ENCODE results near the gene TM2D3. TPM values are rescaled to one million over a fixed set of nuclear protein-coding genes. Genes with fewer than 3 reads are reported as not detected.

Gene TM2D3
- total and polyA plus RNA-seq, 4 donors = 22.0 to 44.1 (median 37.9) TPM

- Histone ChIP-seq H3K9ac (ENCODE audit: low read depth in 1 of 2, low read length in 2 of 2) (peak overlapping the region in 1 of 2 donors; percentile 2), H3K27ac (ENCODE audit: low read depth in 1 of 2, low read length in 2 of 2) (peak overlapping the region; percentile 32 to 66), H3K27me3 (ENCODE audit: control insufficient read depth in 4 of 4, insufficient read depth in 4 of 4, low read length in 3 of 4) (no peaks in the 10 kb centered on the region), H3K9me3 (ENCODE audit: control insufficient read depth in 4 of 4, low read length in 3 of 4) (no peaks in the 10 kb centered on the region), H3K36me3 (ENCODE audit: control insufficient read depth in 4 of 4, insufficient read depth in 3 of 4, low read depth in 1 of 4, low read length in 3 of 4) (no peaks in the 10 kb centered on the region), H3K4me3 (ENCODE audit: low read depth in 1 of 3, low read length in 3 of 3) (no peak overlapping the region), H3K4me1 (ENCODE audit: control insufficient read depth in 4 of 4, insufficient read depth in 4 of 4, low read length in 3 of 4) (peaks cover 4 to 39% (median 23%) of the 10 kb centered on the region in 4 donors)
- no peak for DNase-seq (ENCODE audit: low spot score)
- TF ChIP-seq, protein P1, sequence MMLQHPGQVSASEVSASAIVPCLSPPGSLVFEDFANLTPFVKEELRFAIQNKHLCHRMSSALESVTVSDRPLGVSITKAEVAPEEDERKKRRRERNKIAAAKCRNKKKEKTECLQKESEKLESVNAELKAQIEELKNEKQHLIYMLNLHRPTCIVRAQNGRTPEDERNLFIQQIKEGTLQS (IDR thresholded peaks at IDR 0.05) = no peak
- TF ChIP-seq JUND (IDR thresholded peaks at IDR 0.05) (peak in 1 of 2 donors; percentile 18), HNF4A (conservative IDR thresholded peaks at IDR 0.05) (peak in 1 of 2 donors; percentile 32), SP1 (IDR thresholded peaks at IDR 0.05) (peak; percentile 37), RXRA (IDR thresholded peaks at IDR 0.05) (peak; percentile 23 to 63), RAD21 (IDR thresholded peaks at IDR 0.05) (no peak), CTCF (IDR thresholded peaks at IDR 0.05; ENCODE audit: low read depth, low read length, missing input control) (no peak), FOXA2 (IDR thresholded peaks at IDR 0.05) (no peak)
- WGBS = 71% methylated on average over 14 of the region's 14 CpGs
Measured at GRCh38 chr15:101614001-101614585, 38.1 kb downstream of the TM2D3 start.

- peak; percentile 72 for DNase-seq (ENCODE audit: low spot score)
- Histone ChIP-seq H3K36me3 (ENCODE audit: control insufficient read depth in 4 of 4, insufficient read depth in 3 of 4, low read depth in 1 of 4, low read length in 3 of 4) (no peaks in the 10 kb centered on the region), H3K9me3 (ENCODE audit: control insufficient read depth in 4 of 4, low read length in 3 of 4) (no peaks in the 10 kb centered on the region), H3K4me1 (ENCODE audit: control insufficient read depth in 4 of 4, insufficient read depth in 4 of 4, low read length in 3 of 4) (peaks cover 4 to 39% (median 23%) of the 10 kb centered on the region in 4 donors), H3K9ac (ENCODE audit: low read depth in 1 of 2, low read length in 2 of 2) (peak overlapping the region in 1 of 2 donors; percentile 2), H3K27me3 (ENCODE audit: control insufficient read depth in 4 of 4, insufficient read depth in 4 of 4, low read length in 3 of 4) (no peaks in the 10 kb centered on the region), H3K4me3 (ENCODE audit: low read depth in 1 of 3, low read length in 3 of 3) (no peak overlapping the region), H3K27ac (ENCODE audit: low read depth in 1 of 2, low read length in 2 of 2) (peak overlapping the region; percentile 32 to 66)
- TF ChIP-seq TAF1 (conservative IDR thresholded peaks at IDR 0.05) = no peak
- no peak for TF ChIP-seq CTCF (IDR thresholded peaks at IDR 0.05; ENCODE audit: low read depth, low read length, missing input control)
- TF ChIP-seq SP1 (IDR thresholded peaks at IDR 0.05) = peak; percentile 32
- TF ChIP-seq, protein P2, sequence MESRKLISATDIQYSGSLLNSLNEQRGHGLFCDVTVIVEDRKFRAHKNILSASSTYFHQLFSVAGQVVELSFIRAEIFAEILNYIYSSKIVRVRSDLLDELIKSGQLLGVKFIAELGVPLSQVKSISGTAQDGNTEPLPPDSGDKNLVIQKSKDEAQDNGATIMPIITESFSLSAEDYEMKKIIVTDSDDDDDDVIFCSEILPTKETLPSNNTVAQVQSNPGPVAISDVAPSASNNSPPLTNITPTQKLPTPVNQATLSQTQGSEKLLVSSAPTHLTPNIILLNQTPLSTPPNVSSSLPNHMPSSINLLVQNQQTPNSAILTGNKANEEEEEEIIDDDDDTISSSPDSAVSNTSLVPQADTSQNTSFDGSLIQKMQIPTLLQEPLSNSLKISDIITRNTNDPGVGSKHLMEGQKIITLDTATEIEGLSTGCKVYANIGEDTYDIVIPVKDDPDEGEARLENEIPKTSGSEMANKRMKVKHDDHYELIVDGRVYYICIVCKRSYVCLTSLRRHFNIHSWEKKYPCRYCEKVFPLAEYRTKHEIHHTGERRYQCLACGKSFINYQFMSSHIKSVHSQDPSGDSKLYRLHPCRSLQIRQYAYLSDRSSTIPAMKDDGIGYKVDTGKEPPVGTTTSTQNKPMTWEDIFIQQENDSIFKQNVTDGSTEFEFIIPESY (IDR thresholded peaks at IDR 0.05) = no peak
- TF ChIP-seq YY1 (IDR thresholded peaks at IDR 0.05) = peak; percentile 54
- no peak for TF ChIP-seq GABPA (IDR thresholded peaks at IDR 0.05 in 1 of 2, conservative IDR thresholded peaks at IDR 0.05 in 1 of 2)
- TF ChIP-seq, protein P1 (IDR thresholded peaks at IDR 0.05) = no peak
- no peak for TF ChIP-seq FOXA2 (IDR thresholded peaks at IDR 0.05)
- no peak for TF ChIP-seq FOXA1 (IDR thresholded peaks at IDR 0.05)
- TF ChIP-seq RAD21 (IDR thresholded peaks at IDR 0.05) = peak in 1 of 2 donors; percentile 24
- peak; percentile 40 for TF ChIP-seq REST (IDR thresholded peaks at IDR 0.05)
- TF ChIP-seq HNF4A (conservative IDR thresholded peaks at IDR 0.05) = peak; percentile 69 to 86
- peak in 1 of 2 donors; percentile 64 for TF ChIP-seq JUND (IDR thresholded peaks at IDR 0.05)
- TF ChIP-seq EGR1 (IDR thresholded peaks at IDR 0.05; ENCODE audit: low read depth in 2 of 2) = peak in 1 of 2 donors; percentile 20
- TF ChIP-seq, protein P3, sequence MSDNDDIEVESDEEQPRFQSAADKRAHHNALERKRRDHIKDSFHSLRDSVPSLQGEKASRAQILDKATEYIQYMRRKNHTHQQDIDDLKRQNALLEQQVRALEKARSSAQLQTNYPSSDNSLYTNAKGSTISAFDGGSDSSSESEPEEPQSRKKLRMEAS (IDR thresholded peaks at IDR 0.05) = peak; percentile 63
- TF ChIP-seq NR2F2 (IDR thresholded peaks at IDR 0.05) = no peak
- peak; percentile 17 to 83 for TF ChIP-seq RXRA (IDR thresholded peaks at IDR 0.05)
- TF ChIP-seq HNF4G (IDR thresholded peaks at IDR 0.05) = peak; percentile 54
- 48% methylated on average over 20 of the region's 20 CpGs for WGBS
Measured at GRCh38 chr15:101613130-101614000, 38.8 kb downstream of the TM2D3 start.
